HEK293 (cell line): ENCODE data around the gene UHRF1.

Experiments used
- CTCF ChIP-seq: fragments of 450-650 bp; formaldehyde crosslinking; IDR thresholded peaks from 2 replicates; pipeline ENCODE4 v1.5.1; 2016; ENCODE audit warnings: missing biosample characterization, missing genetic modification characterization
- KLF16 ChIP-seq: fragments of 450-650 bp; formaldehyde crosslinking; IDR thresholded peaks from 2 replicates; pipeline ENCODE4 v1.5.1; 2017; ENCODE audit warnings: missing biosample characterization, missing genetic modification characterization
- MEIS1 ChIP-seq: sonication (generic); formaldehyde crosslinking; IDR thresholded peaks from 2 replicates; pipeline ENCODE4 v1.8.1; 2022; ENCODE audit warnings: missing genetic modification reagents, mild to moderate bottlenecking, borderline replicate concordance
- REST ChIP-seq: fragments of 450-650 bp; formaldehyde crosslinking; IDR thresholded peaks from 2 replicates; pipeline ENCODE4 v1.5.1; 2016; ENCODE audit warnings: missing biosample characterization, missing genetic modification characterization
- ZBTB7A ChIP-seq: fragments of 450-650 bp; formaldehyde crosslinking; IDR thresholded peaks from 2 replicates; pipeline ENCODE4 v1.5.1; 2016; ENCODE audit warnings: low read depth, missing biosample characterization, missing genetic modification characterization
- ZBTB8A ChIP-seq: fragments of 450-650 bp; formaldehyde crosslinking; IDR thresholded peaks from 2 replicates; pipeline ENCODE4 v1.5.1; 2016; ENCODE audit warnings: missing biosample characterization, missing genetic modification characterization
- ZNF10 ChIP-seq: fragments of 450-650 bp; formaldehyde crosslinking; IDR thresholded peaks from 2 replicates; pipeline ENCODE4 v1.5.1; 2017; ENCODE audit warnings: missing biosample characterization, missing genetic modification characterization
- ZNF747 ChIP-seq: fragments of 450-650 bp; formaldehyde crosslinking; IDR thresholded peaks from 2 replicates; pipeline ENCODE4 v1.5.1; 2016; ENCODE audit warnings: missing biosample characterization, missing genetic modification characterization
- ZNF791 ChIP-seq: fragments of 450-650 bp; formaldehyde crosslinking; IDR thresholded peaks from 2 replicates; pipeline ENCODE4 v1.5.1; 2016; ENCODE audit warnings: missing biosample characterization, missing genetic modification characterization
- TF ChIP-seq, protein P1 (sequence below): fragments of 450-650 bp; formaldehyde crosslinking; IDR thresholded peaks from 2 replicates; pipeline ENCODE4; 2016; ENCODE audit warnings: missing biosample characterization, missing genetic modification characterization

GRCh38 chr19:4993683-4994082 is 84.4 kb downstream of the UHRF1 start:
- TF ChIP-seq CTCF (tag by site-specific recombination): no peak
- TF ChIP-seq, protein P1, sequence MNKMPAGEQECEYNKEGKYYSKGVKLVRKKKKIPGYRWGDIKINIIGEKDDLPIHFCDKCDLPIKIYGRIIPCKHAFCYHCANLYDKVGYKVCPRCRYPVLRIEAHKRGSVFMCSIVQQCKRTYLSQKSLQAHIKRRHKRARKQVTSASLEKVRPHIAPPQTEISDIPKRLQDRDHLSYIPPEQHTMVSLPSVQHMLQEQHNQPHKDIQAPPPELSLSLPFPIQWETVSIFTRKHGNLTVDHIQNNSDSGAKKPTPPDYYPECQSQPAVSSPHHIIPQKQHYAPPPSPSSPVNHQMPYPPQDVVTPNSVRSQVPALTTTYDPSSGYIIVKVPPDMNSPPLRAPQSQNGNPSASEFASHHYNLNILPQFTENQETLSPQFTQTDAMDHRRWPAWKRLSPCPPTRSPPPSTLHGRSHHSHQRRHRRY (tag by site-specific recombination): no peak
- TF ChIP-seq KLF16 (tag by site-specific recombination): no peak
- no peak for TF ChIP-seq ZBTB8A (tag by site-specific recombination)
- no peak for TF ChIP-seq REST (tag by site-specific recombination)
- TF ChIP-seq ZNF747 (tag by site-specific recombination): no peak
- no peak for TF ChIP-seq ZBTB7A
- TF ChIP-seq ZNF10 (tag by site-specific recombination): no peak
- no peak for TF ChIP-seq ZNF791 (tag by site-specific recombination)
- no peak for TF ChIP-seq MEIS1
